HepG2 (cell line): ENCODE data around the gene JPH3. TPM values are rescaled to one million over a fixed set of nuclear protein-coding genes. Genes with fewer than 3 reads are reported as not detected.
A peak's percentile ranks its signal among the peaks of the same experiment; 100 is the strongest.

Experiments used
- ATAC-seq: fragments of 200-7000 bp; cut with Tn5 transposase; 3 replicates; pipeline ENCODE4 v1.9.1; 2020; ENCODE audit warnings: mild to moderate bottlenecking, moderate library complexity
- BruUV-seq: library from RNA; stranded (reverse); fragments of 400-500 nt; replicated peaks from 2 replicates; lab custom pipeline; 2021; lab: Mats Ljungman, UMichigan
- CTCF ChIA-PET: fragments of 300-600 bp; formaldehyde crosslinking; extraction: SDS; loops from one replicate; lab custom pipeline; 2021; ENCODE audit warnings: low total read pairs, inconsistent platforms, low intra/inter-chr PET ratio; lab: Yijun Ruan, JAX
- POLR2A ChIA-PET: fragments of 350-600 bp; sonication (Branson Sonifier 250); formaldehyde crosslinking; loops from one replicate; lab custom pipeline; 2020; ENCODE audit warnings: antibody characterized with exemption, inconsistent platforms; lab: Yijun Ruan, JAX
- DNase-seq: peaks from one replicate; pipeline ENCODE4 v3.0.0-alpha.2; 2015; ENCODE audit warnings: low spot score
- FAIRE-seq: peaks from 3 replicates; lab custom pipeline; 2011; peaks lifted over from hg19 to GRCh38; lab: Jason Lieb, UNC
- H2AFZ ChIP-seq: one replicate; pipeline ENCODE4 v1.6.1; 2011; ENCODE audit warnings: low read length, inconsistent platforms
- H3K27ac ChIP-seq: fragments of 300-600 bp; 3 replicates; pipeline ENCODE4 v1.8.0; 2011; ENCODE audit warnings: mixed run types, mild to moderate bottlenecking, mixed read lengths, low read length, inconsistent platforms; ENCODE audit not compliant: insufficient read depth; ENCODE audit errors: extremely low read length
- H3K27me3 ChIP-seq, 2 experiments: fragments of 200-600 bp in 1 of 2; 2 replicates in 1 of 2; 3 replicates in 1 of 2; pipeline versions ENCODE4 v1.6.0 to v1.8.0; 2011; ENCODE audit warnings: low read length in 2 of 2, mild to moderate bottlenecking in 2 of 2, moderate library complexity in 2 of 2, inconsistent platforms in 1 of 2; ENCODE audit not compliant: insufficient read depth in 2 of 2, control insufficient read depth in 1 of 2
- H3K36me3 ChIP-seq, 2 experiments: fragments of 200-600 bp in 1 of 2; replicated peaks in 1 of 2; 2 replicates in 1 of 2; 3 replicates in 1 of 2; pipeline versions ENCODE4 v1.5.1 to v1.8.0; 2011; ENCODE audit warnings: low read length in 2 of 2, inconsistent platforms in 1 of 2; ENCODE audit not compliant: insufficient read depth in 2 of 2, control insufficient read depth in 1 of 2
- H3K4me1 ChIP-seq: 2 replicates; pipeline ENCODE4 v1.5.1; 2012; ENCODE audit warnings: low read length, inconsistent platforms; ENCODE audit not compliant: insufficient read depth
- H3K4me2 ChIP-seq: 2 replicates; pipeline ENCODE4 v1.6.0; 2011; ENCODE audit warnings: low read depth, low read length, inconsistent platforms
- H3K4me3 ChIP-seq, 3 experiments: fragments of 200-600 bp in 1 of 3; sonication (generic), shearing (Covaris generic) in 1 of 3; replicated peaks in 1 of 3; 2 replicates each; pipeline ENCODE4 v1.5.1; 2011 to 2016; ENCODE audit warnings: low read length in 3 of 3, inconsistent platforms in 2 of 3, low read depth in 2 of 3, mild to moderate bottlenecking in 2 of 3, control low read depth in 1 of 3, mixed read lengths in 1 of 3; ENCODE audit not compliant: insufficient read depth in 1 of 3
- H3K79me2 ChIP-seq: one replicate; pipeline ENCODE4 v1.6.1; 2011; ENCODE audit warnings: low read length, inconsistent platforms; ENCODE audit not compliant: insufficient read depth
- H3K9ac ChIP-seq: 2 replicates; pipeline ENCODE4 v1.6.0; 2011; ENCODE audit warnings: mild to moderate bottlenecking, low read depth, low read length, inconsistent platforms; ENCODE audit not compliant: insufficient read depth
- H3K9me3 ChIP-seq: 2 replicates; pipeline ENCODE4 v1.5.1; 2012; ENCODE audit warnings: mild to moderate bottlenecking, low read length
- H4K20me1 ChIP-seq: 2 replicates; pipeline ENCODE4 v1.6.0; 2011; ENCODE audit warnings: inconsistent platforms, mild to moderate bottlenecking, low read length, moderate library complexity; ENCODE audit not compliant: insufficient read depth
- AKAP8 ChIP-seq: sonication (generic); formaldehyde crosslinking; IDR thresholded peaks from 2 replicates; pipeline ENCODE4 v1.5.1; 2020; ENCODE audit warnings: mild to moderate bottlenecking, missing genetic modification reagents
- ATF4 ChIP-seq, 2 experiments: fragments of 450-650 bp in 1 of 2; sonication (generic) in 1 of 2; formaldehyde crosslinking; IDR thresholded peaks; 2 replicates each; pipeline versions ENCODE4 v1.5.0 to v1.8.0; 2020 to 2022; ENCODE audit warnings: mild to moderate bottlenecking in 1 of 2, missing genetic modification reagents in 1 of 2
- CTCF ChIP-seq: sonication (generic); formaldehyde crosslinking; IDR thresholded peaks from 2 replicates; pipeline ENCODE4 v1.5.0; 2020; ENCODE audit warnings: mild to moderate bottlenecking, missing genetic modification reagents, moderate library complexity
- DNMT1 ChIP-seq: sonication (generic); formaldehyde crosslinking; IDR thresholded peaks from 2 replicates; pipeline ENCODE4 v1.5.1; 2020; ENCODE audit warnings: mild to moderate bottlenecking, missing genetic modification reagents
- HIC2 ChIP-seq: sonication (generic); formaldehyde crosslinking; IDR thresholded peaks from 2 replicates; pipeline ENCODE4 v1.9.0; 2022; ENCODE audit warnings: low read depth, missing genetic modification reagents
- KIAA2018 ChIP-seq: sonication (generic); formaldehyde crosslinking; IDR thresholded peaks from 2 replicates; pipeline ENCODE4 v1.5.0; 2020; ENCODE audit warnings: mild to moderate bottlenecking, missing genetic modification reagents, borderline replicate concordance
- POLR2G ChIP-seq: fragments of 200-400 bp; formaldehyde crosslinking; IDR thresholded peaks from 2 replicates; pipeline ENCODE4 v1.6.1; 2018; ENCODE audit warnings: mild to moderate bottlenecking, low read depth, low read length, moderate library complexity
- RBM22 ChIP-seq: fragments of 200-400 bp; formaldehyde crosslinking; optimal IDR thresholded peaks from 2 replicates; pipeline ENCODE3; 2017; ENCODE audit warnings: mild to moderate bottlenecking, low read length, moderate library complexity
- ZNF605 ChIP-seq: sonication (generic); formaldehyde crosslinking; IDR thresholded peaks from 2 replicates; pipeline ENCODE4 v1.8.0; 2022; ENCODE audit warnings: mild to moderate bottlenecking, missing genetic modification reagents
- ZNF781 ChIP-seq: sonication (generic); formaldehyde crosslinking; IDR thresholded peaks from 2 replicates; pipeline ENCODE4 v1.5.1; 2020; ENCODE audit warnings: borderline replicate concordance, mild to moderate bottlenecking, missing genetic modification reagents; ENCODE audit errors: not compliant biosample characterization
- ZSCAN9 ChIP-seq: IDR thresholded peaks from 2 replicates; pipeline ENCODE4 v1.6.1; 2016; ENCODE audit warnings: borderline replicate concordance
- WGBS: methylation state at CpG from one replicate; pipeline ENCODE4 v1.1.6; 2017; ENCODE audit warnings: low lambda C conversion rate; 5-methylcytosine and 5-hydroxymethylcytosine counted together
- in situ Hi-C: cut with HindIII; loops from 2 replicates; pipeline ENCODE4 v1.10.0; 2017; ENCODE audit warnings: low pct_unique_long_range_greater_than_20kb; ENCODE audit not compliant: extremely low pct_ligation_motif_present
- intact Hi-C: fragments of 100-400 bp; cut with micrococcal nuclease; formaldehyde crosslinking; loops from one replicate; pipeline ENCODE4 v1.10.0; 2022; ENCODE audit not compliant: unreplicated experiment
- polyA plus RNA-seq, 8 experiments: library from polyadenylated mRNA; depleted of rRNA in 3 of 8; stranded (reverse) in 7 of 8; unstranded in 1 of 8; fragments of >200 nt; fragmentation: Illumina TruSeq in 4 of 8; extraction: Trizol in 4 of 8; gene quantifications; 2 replicates each; pipeline versions ENCODE4 v1.2.1 to v1.2.3, GENCODE V29; 2011 to 2016; ENCODE audit warnings: low read depth in 4 of 8, missing spikeins in 1 of 8, mixed read lengths in 1 of 8; ENCODE audit not compliant: insufficient read depth in 1 of 8
- total RNA-seq, 5 experiments: library from RNA; depleted of rRNA; stranded (reverse); fragments of >200 nt; fragmentation: Illumina TruSeq; extraction: Trizol; gene quantifications; 2 replicates each; pipeline ENCODE4 v1.2.3, GENCODE V29; 2016; ENCODE audit warnings: low read depth in 1 of 5

The JPH3 gene
- total and polyA plus RNA-seq, 2 of the 13 experiments (the other 11 are each of a cell fraction or from before 2014, with no cell fraction given), result not detected

DNA sequence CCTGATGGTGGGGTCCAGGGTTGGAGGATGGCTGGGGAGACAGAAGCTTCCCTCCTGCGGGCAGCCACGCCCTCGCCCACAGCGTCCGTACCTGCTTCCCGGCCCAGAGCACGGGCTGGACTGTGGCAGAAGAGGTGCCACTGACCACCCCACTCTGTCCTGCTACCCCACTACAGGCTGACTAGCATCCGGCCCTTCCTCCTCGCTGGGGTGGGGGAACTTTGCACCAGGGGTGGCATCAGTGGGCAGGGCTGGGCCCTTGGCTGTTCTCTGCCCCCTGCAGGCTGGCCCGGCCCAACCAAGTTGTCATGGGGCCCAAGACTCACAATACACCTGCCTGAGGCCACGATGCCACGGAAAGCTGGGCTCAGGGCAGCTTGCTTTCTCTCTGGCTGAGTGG, 90.4 kb downstream of the JPH3 start:
- 0% methylated on average over 3 of the region's 12 CpGs for WGBS
- CTCF ChIA-PET, result no interaction called here
- H3K4me3 ChIP-seq, result no peak overlapping the region
- no peaks in the 10 kb centered on the region for H3K4me1 ChIP-seq
- no peak overlapping the region for H2AFZ ChIP-seq
- intact Hi-C loops (no loop called here), in situ Hi-C loops (no loop called here)
- peaks cover 9% of the 10 kb centered on the region; the same call in 1 of the 2 replicates for H4K20me1 ChIP-seq
- FAIRE-seq, result no peak
- no peak overlapping the region for H3K4me2 ChIP-seq
- no peaks in the 10 kb centered on the region for H3K9me3 ChIP-seq
- H3K9ac ChIP-seq, result no peak overlapping the region
- no peak for DNase-seq
- H3K27me3 ChIP-seq, result peaks cover 14 to 46% of the 10 kb centered on the region in 2 experiments
- H3K27ac ChIP-seq, result no peak overlapping the region
- peaks cover 7 to 16% of the 10 kb centered on the region in 2 experiments for H3K36me3 ChIP-seq
- POLR2A ChIA-PET, result no interaction called here
- no TSS peak for BruUV-seq
- peak; percentile 22 for ATAC-seq
- H3K79me2 ChIP-seq, result no peaks in the 10 kb centered on the region
- TF ChIP-seq RBM22 (peak; percentile 82), ZNF781 (CRISPR knock-in tag) (no peak), ZNF605 (CRISPR knock-in tag) (no peak), AKAP8 (CRISPR knock-in tag) (0 out of 2 replicates have a peak, but pooled peaks have one; percentile 11), ZSCAN9 (no peak), ATF4 (CRISPR knock-in tag; IDR thresholded peaks at IDR 0.05) (no peak), DNMT1 (CRISPR knock-in tag) (no peak), CTCF (CRISPR knock-in tag) (peak; percentile 43; the same call in 1 of the 2 replicates), HIC2 (CRISPR knock-in tag) (peak; percentile 59), KIAA2018 (no peak), POLR2G (peak; percentile 37; the same call in 1 of the 2 replicates)
